ENCODE data around the gene ACAP3. TPM values are rescaled to one million over a fixed set of nuclear protein-coding genes. Genes with fewer than 3 reads are reported as not detected.

ACAP3 gene
- total RNA-seq, 6 experiments from 2014 or later, result 39.4 to 50.8 (median 42.6) TPM

- H3K27ac Mint-ChIP-seq, result peak overlapping the region; percentile 89
- H3K9me3 Mint-ChIP-seq, result no peaks in the 10 kb centered on the region
- DNase-seq, result no peak
- H3K4me3 Mint-ChIP-seq, result peak overlapping the region; percentile 91
- peaks cover 4% of the 10 kb centered on the region for H3K36me3 Mint-ChIP-seq (ENCODE audit: low read depth)
- peaks cover 29% of the 10 kb centered on the region for H3K4me1 Mint-ChIP-seq (ENCODE audit: low read depth)
- H3K27me3 Mint-ChIP-seq (ENCODE audit: insufficient read depth), result peaks cover 5% of the 10 kb centered on the region
- no peak for TF ChIP-seq CTCF (IDR thresholded peaks at IDR 0.05)
Measured at GRCh38 chr1:1345860-1346500, 38.2 kb upstream of the ACAP3 start.

GRCh38 chr1:1345384-1345783 lies 37.7 kb upstream of the ACAP3 start:
- no peaks in the 10 kb centered on the region for H3K9me3 Mint-ChIP-seq
- H3K4me1 Mint-ChIP-seq (ENCODE audit: low read depth), result peaks cover 29% of the 10 kb centered on the region
- DNase-seq, result no peak
- H3K36me3 Mint-ChIP-seq (ENCODE audit: low read depth), result peaks cover 10% of the 10 kb centered on the region
- peaks cover 7% of the 10 kb centered on the region for H3K27me3 Mint-ChIP-seq (ENCODE audit: insufficient read depth)
- peak overlapping the region; percentile 89 for H3K27ac Mint-ChIP-seq
- peak overlapping the region; percentile 91; the same call in 1 of the 2 replicates for H3K4me3 Mint-ChIP-seq
- no peak for TF ChIP-seq CTCF (IDR thresholded peaks at IDR 0.05)

GRCh38 chr1:1344655-1345361 lies 37.1 kb upstream of the ACAP3 start:
- Mint-ChIP-seq H3K4me1 (ENCODE audit: low read depth) (peaks cover 29% of the 10 kb centered on the region), H3K4me3 (peak overlapping the region; percentile 64), H3K27me3 (ENCODE audit: insufficient read depth) (peaks cover 7% of the 10 kb centered on the region), H3K27ac (peak overlapping the region; percentile 89), H3K9me3 (no peaks in the 10 kb centered on the region), H3K36me3 (ENCODE audit: low read depth) (peaks cover 11% of the 10 kb centered on the region)
- peak; percentile 74 for TF ChIP-seq CTCF (IDR thresholded peaks at IDR 0.05)
- DNase-seq, result peak; percentile 87

- Mint-ChIP-seq H3K27ac (peak overlapping the region; percentile 61), H3K27me3 (ENCODE audit: insufficient read depth) (peaks cover 7% of the 10 kb centered on the region), H3K4me3 (no peak overlapping the region), H3K9me3 (no peaks in the 10 kb centered on the region), H3K4me1 (ENCODE audit: low read depth) (peaks cover 29% of the 10 kb centered on the region), H3K36me3 (ENCODE audit: low read depth) (peaks cover 11% of the 10 kb centered on the region)
- TF ChIP-seq CTCF (IDR thresholded peaks at IDR 0.05), result no peak
- no peak for DNase-seq
Measured at GRCh38 chr1:1343811-1344421, 36.2 kb upstream of the ACAP3 start.

GRCh38 chr1:1342584-1343115 lies 34.9 kb upstream of the ACAP3 start:
- Mint-ChIP-seq H3K9me3 (no peaks in the 10 kb centered on the region), H3K4me3 (no peak overlapping the region), H3K27me3 (ENCODE audit: insufficient read depth) (peaks cover 5% of the 10 kb centered on the region), H3K36me3 (ENCODE audit: low read depth) (peaks cover 11% of the 10 kb centered on the region), H3K4me1 (ENCODE audit: low read depth) (peaks cover 27% of the 10 kb centered on the region), H3K27ac (no peak overlapping the region)
- no peak for TF ChIP-seq CTCF (IDR thresholded peaks at IDR 0.05)
- DNase-seq, result no peak
